Mucosa of stomach (tissue), 1 donor: ENCODE measurements around the gene FLNA.
A peak's percentile ranks its signal among the peaks of the same experiment; 100 is the strongest.

Experiments used
- H3K27me3 ChIP-seq: one replicate; pipeline ENCODE4 v1.7.0; 2013; ENCODE audit warnings: mild to moderate bottlenecking, low read length; ENCODE audit not compliant: control insufficient read depth, insufficient read depth
- H3K36me3 ChIP-seq: one replicate; pipeline ENCODE4 v1.7.0; 2013; ENCODE audit warnings: low read length; ENCODE audit not compliant: control insufficient read depth, insufficient read depth
- H3K4me1 ChIP-seq: one replicate; pipeline ENCODE4 v1.7.0; 2013; ENCODE audit warnings: mild to moderate bottlenecking, low read length; ENCODE audit not compliant: control insufficient read depth, insufficient read depth
- H3K4me3 ChIP-seq: one replicate; pipeline ENCODE4 v1.7.0; 2013; ENCODE audit warnings: low read length
- H3K9ac ChIP-seq: one replicate; pipeline ENCODE4 v1.7.0; 2013; ENCODE audit warnings: mild to moderate bottlenecking, low read length, moderate library complexity
- H3K9me3 ChIP-seq: one replicate; pipeline ENCODE4 v1.7.0; 2013; ENCODE audit warnings: mild to moderate bottlenecking, low read length, moderate library complexity; ENCODE audit not compliant: control insufficient read depth
- donor health status: Pancreatic carcinoma.

FLNA gene, protein sequence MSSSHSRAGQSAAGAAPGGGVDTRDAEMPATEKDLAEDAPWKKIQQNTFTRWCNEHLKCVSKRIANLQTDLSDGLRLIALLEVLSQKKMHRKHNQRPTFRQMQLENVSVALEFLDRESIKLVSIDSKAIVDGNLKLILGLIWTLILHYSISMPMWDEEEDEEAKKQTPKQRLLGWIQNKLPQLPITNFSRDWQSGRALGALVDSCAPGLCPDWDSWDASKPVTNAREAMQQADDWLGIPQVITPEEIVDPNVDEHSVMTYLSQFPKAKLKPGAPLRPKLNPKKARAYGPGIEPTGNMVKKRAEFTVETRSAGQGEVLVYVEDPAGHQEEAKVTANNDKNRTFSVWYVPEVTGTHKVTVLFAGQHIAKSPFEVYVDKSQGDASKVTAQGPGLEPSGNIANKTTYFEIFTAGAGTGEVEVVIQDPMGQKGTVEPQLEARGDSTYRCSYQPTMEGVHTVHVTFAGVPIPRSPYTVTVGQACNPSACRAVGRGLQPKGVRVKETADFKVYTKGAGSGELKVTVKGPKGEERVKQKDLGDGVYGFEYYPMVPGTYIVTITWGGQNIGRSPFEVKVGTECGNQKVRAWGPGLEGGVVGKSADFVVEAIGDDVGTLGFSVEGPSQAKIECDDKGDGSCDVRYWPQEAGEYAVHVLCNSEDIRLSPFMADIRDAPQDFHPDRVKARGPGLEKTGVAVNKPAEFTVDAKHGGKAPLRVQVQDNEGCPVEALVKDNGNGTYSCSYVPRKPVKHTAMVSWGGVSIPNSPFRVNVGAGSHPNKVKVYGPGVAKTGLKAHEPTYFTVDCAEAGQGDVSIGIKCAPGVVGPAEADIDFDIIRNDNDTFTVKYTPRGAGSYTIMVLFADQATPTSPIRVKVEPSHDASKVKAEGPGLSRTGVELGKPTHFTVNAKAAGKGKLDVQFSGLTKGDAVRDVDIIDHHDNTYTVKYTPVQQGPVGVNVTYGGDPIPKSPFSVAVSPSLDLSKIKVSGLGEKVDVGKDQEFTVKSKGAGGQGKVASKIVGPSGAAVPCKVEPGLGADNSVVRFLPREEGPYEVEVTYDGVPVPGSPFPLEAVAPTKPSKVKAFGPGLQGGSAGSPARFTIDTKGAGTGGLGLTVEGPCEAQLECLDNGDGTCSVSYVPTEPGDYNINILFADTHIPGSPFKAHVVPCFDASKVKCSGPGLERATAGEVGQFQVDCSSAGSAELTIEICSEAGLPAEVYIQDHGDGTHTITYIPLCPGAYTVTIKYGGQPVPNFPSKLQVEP (N-terminal part only)

DNA sequence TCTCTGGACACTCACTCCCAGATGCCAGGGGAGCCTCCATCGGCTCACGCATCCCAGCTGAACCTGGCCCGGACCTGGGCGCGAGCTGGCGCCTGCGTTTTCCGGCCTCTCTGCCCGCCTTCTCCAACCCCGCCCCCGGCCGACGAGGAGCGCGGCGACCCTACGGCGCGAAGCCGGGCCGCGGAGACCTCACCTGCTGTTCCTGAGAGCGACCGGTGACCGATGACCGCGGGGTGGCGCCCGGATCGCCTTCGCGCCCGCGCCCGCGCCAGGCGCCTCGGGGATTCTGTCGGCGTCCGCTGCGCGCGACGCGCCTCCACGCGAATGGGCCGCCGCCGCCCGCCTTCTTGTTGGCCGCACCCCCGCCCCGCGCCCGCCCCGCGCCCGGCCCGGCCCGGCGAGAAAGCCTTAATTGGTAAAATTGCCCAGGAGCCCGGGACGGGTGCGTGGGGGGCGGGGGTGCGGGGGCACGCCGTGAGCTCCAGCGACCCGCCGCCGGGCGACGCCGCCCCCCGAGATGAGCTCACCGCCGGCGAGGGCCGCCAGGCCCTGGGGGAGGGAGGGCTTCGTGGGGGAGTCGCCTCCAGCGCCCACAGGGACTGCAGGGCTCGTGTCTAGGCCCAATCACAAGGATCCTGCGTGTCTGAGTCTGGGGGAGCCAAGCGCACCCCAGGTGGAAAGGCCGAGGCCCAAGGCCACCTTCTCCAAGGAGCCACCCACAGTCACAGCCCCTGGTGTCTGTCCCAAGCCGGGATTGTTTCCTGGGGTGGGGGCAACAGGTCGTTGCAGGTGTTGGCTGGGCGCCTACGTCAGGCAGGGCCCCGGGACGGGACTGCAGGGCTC lies at the start of gene FLNA:
TSS of gene FLNA (minus strand) at position 322 of the 843 bp plus-strand sequence. CDS start 3,389 bp downstream, outside the sequence.
- Histone ChIP-seq H3K36me3 (no peaks in the 10 kb centered on the region), H3K4me1 (peaks cover 18% of the 10 kb centered on the region), H3K4me3 (peak within 1 kb of the TSS; percentile 4), H3K9me3 (no peaks in the 10 kb centered on the region), H3K9ac (peak within 1 kb of the TSS; percentile 47), H3K27me3 (peaks cover 5% of the 10 kb centered on the region)

DNA sequence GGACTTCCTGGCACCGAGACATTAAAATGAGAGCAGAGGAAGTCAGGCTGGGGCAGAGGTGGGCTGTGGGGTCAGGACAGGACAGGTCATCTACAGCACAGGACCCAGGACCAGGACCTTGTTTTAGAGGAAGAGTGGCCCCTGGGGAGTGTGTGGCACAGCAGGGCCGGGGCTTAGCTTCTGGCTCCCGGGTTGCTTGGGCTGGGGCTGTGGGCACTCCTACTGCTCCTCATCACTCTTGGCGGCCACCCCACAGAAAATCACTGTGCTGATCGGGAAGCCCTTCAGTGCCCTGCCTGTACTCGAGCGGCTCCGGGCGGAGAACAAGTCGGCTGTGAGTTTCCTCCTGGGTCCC lies 45.9 kb upstream of the FLNA start:
- H3K4me1 ChIP-seq = no peaks in the 10 kb centered on the region
- no peaks in the 10 kb centered on the region for H3K27me3 ChIP-seq
- H3K9ac ChIP-seq = no peak overlapping the region
- no peaks in the 10 kb centered on the region for H3K36me3 ChIP-seq
- H3K9me3 ChIP-seq = no peaks in the 10 kb centered on the region
- H3K4me3 ChIP-seq = no peak overlapping the region

DNA sequence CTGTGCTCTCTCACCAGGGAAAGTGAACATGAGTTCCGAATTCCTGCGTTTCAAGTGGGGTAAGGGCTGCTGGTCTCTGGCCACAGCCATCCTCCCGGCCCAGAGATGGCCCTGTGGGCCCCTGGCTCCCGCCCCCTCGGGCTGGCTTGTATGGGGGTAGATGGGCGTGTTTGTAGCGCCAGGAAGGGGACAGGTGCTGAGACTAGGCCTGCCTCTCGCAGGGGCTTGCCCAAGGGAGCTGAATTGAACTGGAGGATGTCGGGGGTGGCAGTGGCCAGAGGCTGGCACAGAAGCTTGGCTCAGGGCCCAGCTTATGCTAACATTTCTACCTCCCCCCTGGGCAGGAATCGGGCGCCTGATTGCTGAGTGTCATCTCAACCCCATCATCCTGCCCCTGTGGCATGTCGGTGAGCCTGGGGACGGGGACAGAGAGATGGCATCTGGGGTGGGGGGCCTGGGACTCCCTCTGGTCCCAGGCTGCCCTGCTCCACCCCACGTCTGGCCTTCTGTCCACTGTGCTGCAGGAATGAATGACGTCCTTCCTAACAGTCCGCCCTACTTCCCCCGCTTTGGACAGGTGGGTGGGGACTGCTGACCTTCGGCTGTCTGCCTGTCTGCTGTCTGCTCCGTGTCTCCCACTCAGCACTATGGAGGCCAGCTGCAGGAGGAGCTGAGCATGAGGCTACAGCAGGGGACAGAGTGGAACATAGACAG lies 45.4 kb upstream of the FLNA start:
- H3K9ac ChIP-seq = no peak overlapping the region
- H3K4me1 ChIP-seq = no peaks in the 10 kb centered on the region
- no peak overlapping the region for H3K4me3 ChIP-seq
- no peaks in the 10 kb centered on the region for H3K27me3 ChIP-seq
- H3K36me3 ChIP-seq = no peaks in the 10 kb centered on the region
- no peaks in the 10 kb centered on the region for H3K9me3 ChIP-seq

DNA sequence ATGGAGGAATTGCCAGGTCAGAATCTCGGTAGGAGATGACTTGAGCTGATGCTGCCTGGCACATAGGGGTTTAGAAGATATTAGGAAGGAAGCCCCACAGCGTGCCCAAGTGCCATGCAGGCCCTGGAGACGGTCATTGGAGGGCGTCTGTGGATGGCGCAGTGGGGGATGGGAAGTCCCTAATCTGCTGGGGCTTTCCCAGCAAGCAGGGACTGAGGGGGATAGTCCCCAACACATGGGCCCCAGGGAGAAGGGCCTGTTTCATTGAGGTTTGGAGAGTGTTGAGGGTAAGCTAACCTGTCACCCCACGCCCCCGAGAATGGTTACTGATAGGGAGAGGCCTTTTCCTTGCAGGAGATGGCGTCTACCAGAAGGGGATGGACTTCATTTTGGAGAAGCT lies 44.8 kb upstream of the FLNA start:
- H3K4me3 ChIP-seq = no peak overlapping the region
- H3K27me3 ChIP-seq = no peaks in the 10 kb centered on the region
- H3K9me3 ChIP-seq = no peaks in the 10 kb centered on the region
- no peaks in the 10 kb centered on the region for H3K4me1 ChIP-seq
- H3K36me3 ChIP-seq = no peaks in the 10 kb centered on the region
- H3K9ac ChIP-seq = no peak overlapping the region

DNA sequence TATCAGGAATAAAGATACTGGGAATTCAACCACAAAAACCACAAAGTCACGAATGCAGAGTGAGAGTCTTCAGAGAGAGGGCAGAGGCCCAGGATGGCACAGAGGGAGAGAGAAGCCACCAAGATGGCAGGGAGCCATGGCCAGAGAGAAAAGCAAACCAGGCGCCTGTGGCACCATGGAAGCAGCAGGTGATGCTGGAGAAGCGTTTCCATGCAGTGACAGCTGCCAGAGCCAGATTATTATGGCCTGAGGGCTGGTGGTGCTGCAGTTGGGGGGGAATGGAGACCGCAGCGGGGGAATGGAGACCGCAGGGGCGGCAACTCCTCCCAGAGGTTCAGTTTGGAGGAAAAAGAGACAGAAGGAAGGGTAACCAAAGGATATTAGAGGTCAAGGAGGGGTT lies 42.7 kb upstream of the FLNA start:
- peaks cover 10% of the 10 kb centered on the region for H3K4me1 ChIP-seq
- no peaks in the 10 kb centered on the region for H3K36me3 ChIP-seq
- no peaks in the 10 kb centered on the region for H3K27me3 ChIP-seq
- no peak overlapping the region for H3K4me3 ChIP-seq
- H3K9me3 ChIP-seq = no peaks in the 10 kb centered on the region
- H3K9ac ChIP-seq = no peak overlapping the region

DNA sequence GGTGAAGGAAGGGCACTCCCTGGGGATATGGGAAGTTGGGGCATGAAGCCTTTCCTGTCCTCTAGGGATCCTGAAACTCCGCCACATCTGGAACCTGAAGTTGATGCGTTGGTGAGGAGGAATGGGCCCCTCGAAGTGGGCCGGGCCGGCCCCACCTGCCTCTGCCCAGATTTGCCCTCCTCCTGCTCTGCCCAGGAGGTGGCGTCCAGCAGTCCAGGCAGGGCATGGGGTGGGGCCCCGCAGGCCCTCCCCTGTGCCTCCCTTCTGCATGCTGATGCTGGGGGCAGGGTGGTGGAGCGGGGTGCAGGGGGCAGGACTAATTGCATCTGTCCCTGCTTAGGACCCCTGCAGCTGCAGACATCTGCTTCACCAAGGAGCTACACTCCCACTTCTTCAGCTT lies 38.7 kb upstream of the FLNA start:
- Histone ChIP-seq H3K4me3 (no peak overlapping the region), H3K9ac (peak overlapping the region; percentile 80), H3K36me3 (no peaks in the 10 kb centered on the region), H3K27me3 (no peaks in the 10 kb centered on the region), H3K9me3 (no peaks in the 10 kb centered on the region), H3K4me1 (peaks cover 17% of the 10 kb centered on the region)

DNA sequence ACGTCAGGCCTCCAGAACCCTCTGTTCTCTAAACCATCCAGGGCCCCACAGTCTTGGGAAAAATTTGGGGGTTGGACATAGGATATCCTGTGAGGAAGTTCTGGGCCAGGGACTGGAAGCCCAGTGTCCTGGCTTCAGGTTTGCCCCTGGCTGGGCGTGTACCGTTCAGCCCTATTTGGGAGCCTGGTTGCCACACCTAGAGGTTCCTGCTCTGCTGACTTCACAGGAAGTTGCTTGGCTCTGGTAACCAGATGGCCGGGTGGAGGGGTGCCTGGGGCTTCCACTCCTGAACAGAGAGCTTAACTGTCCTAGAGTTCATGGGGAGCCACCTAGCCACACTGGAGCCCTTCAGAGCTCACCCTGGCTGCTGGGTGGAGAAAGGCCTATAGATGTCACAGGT lies 38.0 kb upstream of the FLNA start:
- Histone ChIP-seq H3K9me3 (no peaks in the 10 kb centered on the region), H3K9ac (peak overlapping the region; percentile 80), H3K4me1 (peaks cover 17% of the 10 kb centered on the region), H3K36me3 (no peaks in the 10 kb centered on the region), H3K4me3 (peak overlapping the region; percentile 18), H3K27me3 (no peaks in the 10 kb centered on the region)

DNA sequence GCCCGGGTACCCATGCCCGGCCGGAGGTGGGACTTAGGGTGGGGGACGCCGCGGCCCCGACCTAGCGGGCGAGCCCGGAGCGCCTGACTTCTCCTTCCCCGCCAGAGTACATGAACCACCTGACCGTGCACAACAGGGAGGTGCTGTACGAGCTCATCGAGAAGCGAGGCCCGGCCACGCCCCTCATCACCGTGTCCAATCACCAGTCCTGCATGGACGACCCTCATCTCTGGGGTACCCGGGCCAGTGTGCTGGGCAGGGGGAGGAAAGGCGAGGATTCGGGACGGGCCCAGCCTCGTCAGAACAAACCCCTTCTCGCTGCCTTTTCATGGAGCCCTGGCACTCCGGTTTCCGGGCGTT lies 37.5 kb upstream of the FLNA start:
- H3K36me3 ChIP-seq = no peaks in the 10 kb centered on the region
- H3K9ac ChIP-seq = peak overlapping the region; percentile 80
- H3K4me3 ChIP-seq = peak overlapping the region; percentile 18
- no peaks in the 10 kb centered on the region for H3K9me3 ChIP-seq
- H3K4me1 ChIP-seq = peaks cover 17% of the 10 kb centered on the region
- H3K27me3 ChIP-seq = no peaks in the 10 kb centered on the region

DNA sequence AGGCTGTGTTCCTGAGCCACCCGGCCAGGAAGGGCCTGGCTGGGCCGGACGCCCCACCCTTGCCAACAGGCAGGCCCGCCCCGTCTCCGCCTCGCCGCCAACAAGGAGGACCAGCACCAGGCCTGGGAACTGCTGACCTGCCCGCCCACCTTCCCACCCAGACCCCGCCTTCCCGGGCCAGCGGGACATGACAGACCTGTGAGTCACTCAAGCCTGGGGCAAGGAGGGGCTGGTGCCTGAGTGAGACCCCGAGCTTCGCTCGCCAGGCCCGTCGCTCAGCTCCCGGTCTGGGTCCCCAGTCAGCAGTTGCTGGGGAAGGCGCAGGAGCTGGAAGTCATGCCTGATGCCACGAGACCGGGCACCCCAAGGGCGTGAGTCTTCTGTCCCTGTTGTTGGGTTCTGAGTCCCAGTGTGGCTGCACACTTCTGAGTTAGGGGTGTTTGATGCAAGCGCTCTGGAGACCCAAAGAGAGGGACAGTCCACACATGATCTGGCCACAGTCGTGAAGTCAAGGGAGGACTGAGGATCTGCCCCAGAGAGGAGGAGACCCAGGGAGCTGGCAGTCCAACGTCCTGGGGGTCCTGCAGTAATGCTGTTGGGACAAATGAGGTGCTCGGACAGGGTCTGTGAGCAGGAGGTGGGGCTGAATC lies 34.9 kb upstream of the FLNA start, which contains the start of gene DNASE1L1:
TSS of gene DNASE1L1 (minus strand) at position 33 of the 650 bp plus-strand sequence. CDS start 3,686 bp downstream, outside the sequence.
- H3K27me3 ChIP-seq = no peaks in the 10 kb centered on the region
- H3K9me3 ChIP-seq = no peaks in the 10 kb centered on the region
- H3K4me1 ChIP-seq = peaks cover 17% of the 10 kb centered on the region
- peak within 1 kb of the TSS; percentile 80 for H3K9ac ChIP-seq
- H3K4me3 ChIP-seq = peak within 1 kb of the TSS; percentile 25
- H3K36me3 ChIP-seq = no peaks in the 10 kb centered on the region

DNA sequence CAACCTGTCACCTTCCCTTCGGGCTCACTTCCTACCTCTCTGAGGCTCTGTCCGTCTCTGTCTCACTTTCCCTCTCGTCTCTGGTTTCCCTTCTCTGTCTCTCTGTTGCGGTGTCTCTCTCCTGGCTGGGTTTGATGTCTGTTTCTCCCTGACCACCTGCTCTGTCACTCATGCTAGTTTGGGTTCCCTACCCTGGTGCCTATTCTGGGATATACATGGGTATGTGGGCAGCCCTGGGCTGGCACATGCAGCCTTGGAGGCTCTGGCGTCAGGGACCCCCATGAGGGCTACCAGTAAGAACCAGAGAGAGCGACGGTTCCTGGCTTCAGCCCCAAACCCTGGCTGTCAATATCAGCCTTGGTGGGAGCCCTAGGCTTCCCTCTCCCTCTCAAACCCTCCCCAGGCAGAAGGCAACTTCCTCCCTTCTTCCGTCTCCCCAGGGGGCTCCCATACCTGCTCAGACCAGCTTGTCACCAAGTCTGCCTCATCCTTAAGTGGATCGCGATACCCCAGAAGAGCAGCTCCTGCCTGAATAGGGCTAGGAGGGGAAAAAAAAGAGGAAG lies 34.3 kb upstream of the FLNA start:
- H3K9ac ChIP-seq = peak overlapping the region; percentile 80
- no peaks in the 10 kb centered on the region for H3K9me3 ChIP-seq
- peaks cover 17% of the 10 kb centered on the region for H3K4me1 ChIP-seq
- H3K27me3 ChIP-seq = no peaks in the 10 kb centered on the region
- peak overlapping the region; percentile 25 for H3K4me3 ChIP-seq
- no peaks in the 10 kb centered on the region for H3K36me3 ChIP-seq
